GM23338 (cell line): ENCODE measurements around the gene DCHS1. TPM values are rescaled to one million over a fixed set of nuclear protein-coding genes. Genes with fewer than 3 reads are reported as not detected.
A peak's percentile ranks its signal among the peaks of the same experiment; 100 is the strongest.

ENCODE experiments used
- ATAC-seq: fragments of 200-7000 bp; cut with Tn5 transposase; 3 replicates; pipeline ENCODE4 v1.9.1; 2020
- DNase-seq: peaks from one replicate; pipeline ENCODE4 v3.0.0-alpha.2; 2015; ENCODE audit warnings: low spot score
- H2AFZ ChIP-seq: fragments of 200-600 bp; sonication (generic); 2 replicates; pipeline ENCODE4 v1.8.0; 2016; ENCODE audit warnings: antibody characterized with exemption, mild to moderate bottlenecking, moderate library complexity
- H3F3A ChIP-seq: fragments of 200-600 bp; sonication (generic); replicated peaks from 2 replicates; pipeline ENCODE4 v1.8.0; 2017; ENCODE audit warnings: antibody characterized with exemption, mixed run types, low read depth
- H3K27ac ChIP-seq: fragments of 200-600 bp; sonication (generic); 2 replicates; pipeline ENCODE4 v1.6.1; 2016; ENCODE audit warnings: low read depth
- H3K27me3 ChIP-seq: fragments of 200-600 bp; sonication (generic); 2 replicates; pipeline ENCODE4 v1.8.0; 2016; ENCODE audit warnings: mild to moderate bottlenecking, mixed run types, moderate library complexity; ENCODE audit not compliant: insufficient read depth
- H3K36me3 ChIP-seq: fragments of 200-600 bp; sonication (generic); 2 replicates; pipeline ENCODE4 v1.8.0; 2016; ENCODE audit warnings: mild to moderate bottlenecking; ENCODE audit not compliant: insufficient read depth
- H3K4me1 ChIP-seq: fragments of 200-600 bp; sonication (generic); 2 replicates; pipeline ENCODE4 v1.8.0; 2016; ENCODE audit warnings: mild to moderate bottlenecking, moderate library complexity; ENCODE audit not compliant: insufficient read depth
- H3K4me2 ChIP-seq: fragments of 200-600 bp; sonication (generic); 2 replicates; pipeline ENCODE4 v1.7.1; 2017; ENCODE audit warnings: mixed run types
- H3K4me3 ChIP-seq: fragments of 200-600 bp; sonication (generic); 2 replicates; pipeline ENCODE4 v1.6.1; 2016; ENCODE audit warnings: mixed run types
- H3K79me2 ChIP-seq: fragments of 200-600 bp; sonication (generic); replicated peaks from 2 replicates; pipeline ENCODE4 v1.8.0; 2017; ENCODE audit warnings: mild to moderate bottlenecking; ENCODE audit not compliant: insufficient read depth
- H3K9me2 ChIP-seq: fragments of 200-600 bp; sonication (generic); 2 replicates; pipeline ENCODE4 v1.8.0; 2017; ENCODE audit not compliant: insufficient read depth
- H4K20me1 ChIP-seq: fragments of 200-600 bp; sonication (generic); replicated peaks from 2 replicates; pipeline ENCODE4 v1.8.0; 2017; ENCODE audit warnings: mild to moderate bottlenecking; ENCODE audit not compliant: insufficient read depth
- H3K27ac Mint-ChIP-seq: 2 replicates; pipeline ENCODE4 v1.8.0; 2020; ENCODE audit warnings: inconsistent platforms, mild to moderate bottlenecking, moderate library complexity, mixed read lengths
- H3K27me3 Mint-ChIP-seq: 3 replicates; pipeline ENCODE4 v1.8.0; 2022; ENCODE audit warnings: low read depth, mild to moderate bottlenecking, moderate library complexity, mixed read lengths, inconsistent platforms; ENCODE audit not compliant: insufficient read depth, poor library complexity
- H3K36me3 Mint-ChIP-seq: 3 replicates; pipeline ENCODE4 v1.8.0; 2021; ENCODE audit warnings: low read depth, mild to moderate bottlenecking, inconsistent platforms, moderate library complexity, mixed read lengths
- H3K4me1 Mint-ChIP-seq: 3 replicates; pipeline ENCODE4 v1.8.0; 2020; ENCODE audit warnings: mild to moderate bottlenecking, inconsistent platforms, mixed read lengths
- H3K4me3 Mint-ChIP-seq: 3 replicates; pipeline ENCODE4 v1.8.0; 2021; ENCODE audit warnings: moderate library complexity, mild to moderate bottlenecking, inconsistent platforms, mixed read lengths
- H3K9me3 Mint-ChIP-seq: 3 replicates; pipeline ENCODE4 v1.8.0; 2020; ENCODE audit warnings: moderate library complexity, mild to moderate bottlenecking, inconsistent platforms, mixed read lengths
- CREB1 ChIP-seq: fragments of 250-450 bp; sonication (Bioruptor Pico); IDR thresholded peaks from 2 replicates; pipeline ENCODE4 v1.5.0; 2020; ENCODE audit warnings: low read depth, mild to moderate bottlenecking, moderate library complexity
- EZH2phosphoT487 ChIP-seq: fragments of 200-600 bp; sonication (generic); IDR thresholded peaks from one replicate; pipeline ENCODE4 v1.8.1; 2018; ENCODE audit warnings: antibody characterized with exemption; ENCODE audit not compliant: unreplicated experiment
- JUNB ChIP-seq: IDR thresholded peaks from one replicate; pipeline ENCODE4 v1.6.1; 2016; ENCODE audit warnings: antibody characterized with exemption; ENCODE audit not compliant: unreplicated experiment
- NANOG ChIP-seq: IDR thresholded peaks from 2 replicates; pipeline ENCODE4 v1.6.1; 2016; ENCODE audit warnings: antibody characterized with exemption, borderline replicate concordance
- POLR2AphosphoS5 ChIP-seq: IDR thresholded peaks from 2 replicates; pipeline ENCODE4 v1.6.1; 2016; ENCODE audit warnings: antibody characterized with exemption, low read depth
- ZNF114 ChIP-seq: fragments of 250-450 bp; sonication (Bioruptor Pico); IDR thresholded peaks from 2 replicates; pipeline ENCODE4 v1.5.0; 2020; ENCODE audit warnings: mild to moderate bottlenecking, moderate library complexity
- polyA plus RNA-seq: library from polyadenylated mRNA; unstranded; fragments of >200 nt; fragmentation: Nextera tagmentation; extraction: Ambion mirVana; gene quantifications from 2 replicates; pipeline ENCODE4 v1.2.1, GENCODE V29; 2016
- total RNA-seq: library from RNA; depleted of rRNA; stranded (reverse); fragments of >200 nt; shearing (Covaris generic); gene quantifications from 2 replicates; pipeline ENCODE4 v1.2.3, GENCODE V29; 2014
- TF ChIP-seq, protein P1 (sequence below): IDR thresholded peaks from one replicate; pipeline ENCODE4 v1.6.1; 2018; ENCODE audit warnings: antibody characterized with exemption; ENCODE audit not compliant: unreplicated experiment
- TF ChIP-seq, protein P2 (sequence below): IDR thresholded peaks from 2 replicates; pipeline ENCODE4 v1.6.1; 2016; ENCODE audit warnings: antibody characterized with exemption
- TF ChIP-seq, protein P3 (sequence below), 2 experiments: fragments of 200-600 bp in 1 of 2; sonication (generic) in 1 of 2; conservative IDR thresholded peaks; 2 replicates each; pipeline versions ENCODE4 v1.5.1 to v1.6.1; 2016 to 2017; ENCODE audit warnings: antibody characterized with exemption in 2 of 2, low read depth in 2 of 2, mild to moderate bottlenecking in 2 of 2, moderate library complexity in 1 of 2

DCHS1 gene
- total and polyA plus RNA-seq, 2 experiments from 2014 or later: 2.3 to 20.7 TPM

DNA sequence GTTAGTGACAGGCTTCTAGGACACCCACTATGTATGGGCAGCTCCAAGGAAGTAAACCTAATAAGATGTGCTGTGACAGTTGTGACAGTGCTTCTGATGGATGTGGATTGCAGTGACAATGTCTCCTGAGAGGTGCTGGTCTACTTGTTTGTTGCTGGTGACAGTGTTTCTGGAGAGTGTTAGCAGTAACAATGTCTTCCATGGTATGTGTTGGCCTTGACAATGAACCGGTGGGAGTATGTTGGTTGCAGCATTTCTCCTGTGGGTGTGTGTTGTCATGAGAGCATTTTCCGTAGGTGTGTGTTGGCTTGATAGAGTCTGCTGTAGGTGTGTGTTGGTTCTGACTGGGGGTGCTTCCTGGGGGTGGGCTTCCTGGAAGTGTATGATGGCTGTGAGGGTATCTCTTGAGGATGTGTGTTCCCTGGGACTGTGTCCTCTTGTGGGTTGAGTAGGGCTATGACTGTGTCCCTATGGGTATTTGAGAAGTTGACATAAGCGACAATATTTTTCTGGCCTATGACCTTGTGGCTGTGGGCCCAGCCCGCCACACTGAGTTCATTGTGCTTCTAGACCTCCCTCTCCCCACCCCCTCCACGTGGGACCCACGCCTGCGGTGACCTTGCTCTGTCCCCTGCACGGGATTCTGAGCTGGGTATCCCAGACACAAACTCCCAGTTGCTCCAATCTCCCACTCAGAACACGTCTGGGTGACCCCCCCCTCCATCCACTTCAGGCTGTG lies 1.2 kb downstream of the DCHS1 start:
- Histone ChIP-seq H3K36me3 (no peaks in the 10 kb centered on the region), H2AFZ (peak overlapping the region; percentile 88; the same call in 1 of the 2 replicates), H3K27ac (no peak overlapping the region), H3F3A (peaks cover 10% of the 10 kb centered on the region; the same call in 1 of the 2 replicates), H3K4me2 (peak overlapping the region; percentile 75), H3K4me3 (peak overlapping the region; percentile 57), H4K20me1 (no peaks in the 10 kb centered on the region; the same call in 1 of the 2 replicates), H3K79me2 (no peaks in the 10 kb centered on the region), H3K9me2 (no peaks in the 10 kb centered on the region), H3K27me3 (peaks cover 73% of the 10 kb centered on the region), H3K4me1 (peaks cover 8% of the 10 kb centered on the region)
- peaks cover 16% of the 10 kb centered on the region for H3K27me3 Mint-ChIP-seq
- ATAC-seq (no peak), DNase-seq (no peak)
- H3K9me3 Mint-ChIP-seq: no peaks in the 10 kb centered on the region
- H3K4me3 Mint-ChIP-seq: no peak overlapping the region
- H3K36me3 Mint-ChIP-seq: no peaks in the 10 kb centered on the region
- TF ChIP-seq, protein P1, sequence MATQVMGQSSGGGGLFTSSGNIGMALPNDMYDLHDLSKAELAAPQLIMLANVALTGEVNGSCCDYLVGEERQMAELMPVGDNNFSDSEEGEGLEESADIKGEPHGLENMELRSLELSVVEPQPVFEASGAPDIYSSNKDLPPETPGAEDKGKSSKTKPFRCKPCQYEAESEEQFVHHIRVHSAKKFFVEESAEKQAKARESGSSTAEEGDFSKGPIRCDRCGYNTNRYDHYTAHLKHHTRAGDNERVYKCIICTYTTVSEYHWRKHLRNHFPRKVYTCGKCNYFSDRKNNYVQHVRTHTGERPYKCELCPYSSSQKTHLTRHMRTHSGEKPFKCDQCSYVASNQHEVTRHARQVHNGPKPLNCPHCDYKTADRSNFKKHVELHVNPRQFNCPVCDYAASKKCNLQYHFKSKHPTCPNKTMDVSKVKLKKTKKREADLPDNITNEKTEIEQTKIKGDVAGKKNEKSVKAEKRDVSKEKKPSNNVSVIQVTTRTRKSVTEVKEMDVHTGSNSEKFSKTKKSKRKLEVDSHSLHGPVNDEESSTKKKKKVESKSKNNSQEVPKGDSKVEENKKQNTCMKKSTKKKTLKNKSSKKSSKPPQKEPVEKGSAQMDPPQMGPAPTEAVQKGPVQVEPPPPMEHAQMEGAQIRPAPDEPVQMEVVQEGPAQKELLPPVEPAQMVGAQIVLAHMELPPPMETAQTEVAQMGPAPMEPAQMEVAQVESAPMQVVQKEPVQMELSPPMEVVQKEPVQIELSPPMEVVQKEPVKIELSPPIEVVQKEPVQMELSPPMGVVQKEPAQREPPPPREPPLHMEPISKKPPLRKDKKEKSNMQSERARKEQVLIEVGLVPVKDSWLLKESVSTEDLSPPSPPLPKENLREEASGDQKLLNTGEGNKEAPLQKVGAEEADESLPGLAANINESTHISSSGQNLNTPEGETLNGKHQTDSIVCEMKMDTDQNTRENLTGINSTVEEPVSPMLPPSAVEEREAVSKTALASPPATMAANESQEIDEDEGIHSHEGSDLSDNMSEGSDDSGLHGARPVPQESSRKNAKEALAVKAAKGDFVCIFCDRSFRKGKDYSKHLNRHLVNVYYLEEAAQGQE: no peak
- no peak for TF ChIP-seq POLR2AphosphoS5
- no peak for TF ChIP-seq NANOG
- TF ChIP-seq CREB1 (CRISPR knock-in tag): no peak
- TF ChIP-seq ZNF114 (CRISPR knock-in tag): no peak
- peaks cover 10% of the 10 kb centered on the region for H3K4me1 Mint-ChIP-seq
- H3K27ac Mint-ChIP-seq: no peak overlapping the region

DNA sequence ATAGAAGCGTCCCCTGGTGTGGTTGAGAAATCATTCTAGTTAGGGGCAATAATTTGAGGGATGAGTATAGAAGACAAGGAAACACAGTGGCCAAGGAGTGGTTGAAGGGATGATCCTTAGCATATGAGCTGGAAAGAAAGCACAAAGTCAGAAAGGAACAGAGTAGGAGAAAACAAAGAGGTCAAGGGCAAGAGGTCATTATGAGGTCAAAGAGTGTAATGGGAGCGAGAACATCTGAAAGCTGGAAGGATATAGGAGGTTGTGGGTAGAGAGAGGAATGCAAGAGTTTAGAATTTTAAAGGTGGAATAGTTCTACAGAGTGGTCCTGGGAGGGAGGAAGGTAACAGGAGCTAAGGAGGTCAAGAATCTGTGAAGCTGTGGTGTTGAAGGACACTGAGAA lies 2.0 kb downstream of the DCHS1 start:
- H3K9me3 Mint-ChIP-seq: no peaks in the 10 kb centered on the region
- H3K27me3 Mint-ChIP-seq: peaks cover 16% of the 10 kb centered on the region
- peaks cover 8% of the 10 kb centered on the region for H3K4me1 ChIP-seq
- ATAC-seq (no peak), DNase-seq (no peak)
- no peaks in the 10 kb centered on the region for H3K79me2 ChIP-seq
- H3K4me2 ChIP-seq: no peak overlapping the region
- H2AFZ ChIP-seq: no peak overlapping the region
- H3K27me3 ChIP-seq: peaks cover 69% of the 10 kb centered on the region
- H3K4me3 Mint-ChIP-seq: no peak overlapping the region
- H3K9me2 ChIP-seq: no peaks in the 10 kb centered on the region
- H4K20me1 ChIP-seq: no peaks in the 10 kb centered on the region; the same call in 1 of the 2 replicates
- H3K4me1 Mint-ChIP-seq: peaks cover 10% of the 10 kb centered on the region
- TF ChIP-seq EZH2phosphoT487 (no peak), JUNB (no peak), POLR2AphosphoS5 (no peak), NANOG (no peak)
- TF ChIP-seq, protein P2, sequence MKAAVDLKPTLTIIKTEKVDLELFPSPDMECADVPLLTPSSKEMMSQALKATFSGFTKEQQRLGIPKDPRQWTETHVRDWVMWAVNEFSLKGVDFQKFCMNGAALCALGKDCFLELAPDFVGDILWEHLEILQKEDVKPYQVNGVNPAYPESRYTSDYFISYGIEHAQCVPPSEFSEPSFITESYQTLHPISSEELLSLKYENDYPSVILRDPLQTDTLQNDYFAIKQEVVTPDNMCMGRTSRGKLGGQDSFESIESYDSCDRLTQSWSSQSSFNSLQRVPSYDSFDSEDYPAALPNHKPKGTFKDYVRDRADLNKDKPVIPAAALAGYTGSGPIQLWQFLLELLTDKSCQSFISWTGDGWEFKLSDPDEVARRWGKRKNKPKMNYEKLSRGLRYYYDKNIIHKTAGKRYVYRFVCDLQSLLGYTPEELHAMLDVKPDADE: no peak
- TF ChIP-seq, protein P3, sequence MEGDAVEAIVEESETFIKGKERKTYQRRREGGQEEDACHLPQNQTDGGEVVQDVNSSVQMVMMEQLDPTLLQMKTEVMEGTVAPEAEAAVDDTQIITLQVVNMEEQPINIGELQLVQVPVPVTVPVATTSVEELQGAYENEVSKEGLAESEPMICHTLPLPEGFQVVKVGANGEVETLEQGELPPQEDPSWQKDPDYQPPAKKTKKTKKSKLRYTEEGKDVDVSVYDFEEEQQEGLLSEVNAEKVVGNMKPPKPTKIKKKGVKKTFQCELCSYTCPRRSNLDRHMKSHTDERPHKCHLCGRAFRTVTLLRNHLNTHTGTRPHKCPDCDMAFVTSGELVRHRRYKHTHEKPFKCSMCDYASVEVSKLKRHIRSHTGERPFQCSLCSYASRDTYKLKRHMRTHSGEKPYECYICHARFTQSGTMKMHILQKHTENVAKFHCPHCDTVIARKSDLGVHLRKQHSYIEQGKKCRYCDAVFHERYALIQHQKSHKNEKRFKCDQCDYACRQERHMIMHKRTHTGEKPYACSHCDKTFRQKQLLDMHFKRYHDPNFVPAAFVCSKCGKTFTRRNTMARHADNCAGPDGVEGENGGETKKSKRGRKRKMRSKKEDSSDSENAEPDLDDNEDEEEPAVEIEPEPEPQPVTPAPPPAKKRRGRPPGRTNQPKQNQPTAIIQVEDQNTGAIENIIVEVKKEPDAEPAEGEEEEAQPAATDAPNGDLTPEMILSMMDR (conservative IDR thresholded peaks at IDR 0.05; ENCODE audit: low read depth in 2 of 2): no peak
- no peak overlapping the region for H3K27ac Mint-ChIP-seq
- peaks cover 10% of the 10 kb centered on the region; the same call in 1 of the 2 replicates for H3F3A ChIP-seq
- no peaks in the 10 kb centered on the region for H3K36me3 Mint-ChIP-seq
- no peak overlapping the region for H3K4me3 ChIP-seq
- H3K36me3 ChIP-seq: no peaks in the 10 kb centered on the region
- no peak overlapping the region for H3K27ac ChIP-seq
